GM18909 (cell line): Measurements from ENCODE around the gene GZMM.

Source experiments
- ATAC-seq: cut with Tn5 transposase; IDR thresholded peaks from one replicate; pipeline ENCODE4 v1.9.1; 2021; ENCODE audit warnings: mild to moderate bottlenecking; ENCODE audit not compliant: unreplicated experiment, poor library complexity

The GZMM gene

DNA sequence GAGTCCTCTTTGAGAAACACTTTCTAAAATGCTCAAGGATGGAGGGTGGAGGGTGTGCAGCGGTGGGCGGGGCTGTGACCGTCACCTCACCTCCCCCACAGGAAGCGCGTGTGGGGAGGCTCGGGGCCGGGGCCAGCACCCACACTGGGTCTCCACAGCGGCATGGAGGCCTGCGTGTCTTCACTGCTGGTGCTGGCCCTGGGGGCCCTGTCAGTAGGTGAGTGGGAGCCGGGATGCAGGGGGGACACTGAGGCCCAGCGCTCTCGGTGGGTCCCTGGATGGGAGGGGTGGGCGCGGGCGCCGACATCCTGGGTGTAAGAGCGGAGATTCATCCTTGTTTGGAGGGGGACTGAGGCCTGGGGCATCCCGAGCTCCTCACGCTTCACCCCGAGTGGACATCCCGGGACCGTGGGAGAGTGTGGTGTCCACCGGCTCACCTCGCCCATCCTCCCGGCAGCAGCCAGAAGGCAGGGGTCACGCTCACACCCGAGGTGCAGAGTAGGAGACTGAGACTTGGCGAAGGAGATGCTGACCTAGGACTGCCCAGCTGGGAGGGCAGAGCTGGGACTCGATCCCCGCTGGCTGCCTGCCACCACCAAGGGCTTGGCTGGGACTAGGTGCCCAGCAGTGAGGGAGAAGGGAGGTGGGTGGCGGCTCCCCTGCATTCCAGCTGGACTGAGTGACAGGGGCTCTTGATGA, at the start of gene GZMM:
TSS of gene GZMM (plus strand) at position 144 of the 699 bp plus-strand sequence. CDS start at position 163, 19 bp downstream.
- no peak for ATAC-seq

DNA sequence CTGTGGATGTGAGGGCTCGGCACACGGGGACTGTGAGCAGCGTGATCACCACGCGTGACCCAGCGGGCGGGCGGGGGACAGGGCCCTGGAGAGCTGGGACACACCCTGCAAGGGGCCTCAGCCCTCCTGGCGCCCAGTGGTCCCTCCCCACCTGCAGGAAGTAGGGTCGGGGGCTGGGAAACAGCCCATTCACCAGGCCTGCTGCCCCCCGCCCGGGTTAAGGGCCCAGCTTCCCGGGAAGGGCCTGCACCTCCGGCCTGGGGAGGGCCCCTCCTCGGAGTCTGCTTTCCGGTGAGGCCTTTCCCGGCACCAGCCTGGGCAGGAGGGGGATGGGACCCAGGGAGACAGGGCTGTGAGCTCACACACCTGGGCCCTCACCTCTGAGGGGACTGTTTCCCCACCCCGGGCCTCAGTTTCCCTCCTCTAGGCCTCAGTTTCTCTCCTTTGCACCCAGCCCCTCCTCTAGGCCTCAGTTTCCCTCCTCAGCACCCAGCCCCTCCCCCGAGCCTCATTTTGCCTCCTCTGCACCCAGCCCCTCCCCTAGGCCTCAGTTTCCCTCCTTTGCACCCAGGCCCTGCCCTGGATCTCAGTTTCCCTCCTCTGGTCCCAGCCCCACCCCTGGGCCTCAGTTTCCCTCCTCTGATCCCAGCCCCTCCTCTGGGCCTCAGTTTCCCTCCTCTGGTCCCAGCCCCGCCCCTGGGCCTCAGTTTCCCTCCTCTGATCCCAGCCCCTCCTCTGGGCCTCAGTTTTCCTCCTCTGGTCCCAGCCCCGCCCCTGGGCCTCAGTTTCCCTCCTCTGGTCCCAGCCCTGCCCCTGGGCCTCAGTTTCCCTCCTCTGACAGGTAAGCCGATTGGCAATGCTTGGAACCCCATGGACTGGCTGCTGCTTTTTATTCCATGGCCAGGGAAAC, 49.4 kb upstream of the GZMM start:
- ATAC-seq, result no peak

DNA sequence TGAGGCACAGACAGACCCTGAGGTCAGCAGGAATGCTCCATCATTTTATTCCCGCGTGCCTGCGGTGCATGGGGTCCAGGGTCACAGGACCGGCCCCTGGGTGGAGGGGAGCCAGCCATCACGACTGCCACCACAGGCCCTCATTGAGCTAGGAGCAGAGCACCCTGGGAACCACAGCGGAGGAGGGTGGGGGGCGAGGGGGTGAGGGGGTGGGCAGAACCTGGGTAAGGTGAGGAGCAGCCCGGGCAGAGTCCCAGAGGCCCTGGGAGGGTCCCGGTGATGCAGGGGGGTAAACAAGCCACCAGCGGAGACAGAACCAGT, 48.8 kb upstream of the GZMM start:
- ATAC-seq, result no peak

DNA sequence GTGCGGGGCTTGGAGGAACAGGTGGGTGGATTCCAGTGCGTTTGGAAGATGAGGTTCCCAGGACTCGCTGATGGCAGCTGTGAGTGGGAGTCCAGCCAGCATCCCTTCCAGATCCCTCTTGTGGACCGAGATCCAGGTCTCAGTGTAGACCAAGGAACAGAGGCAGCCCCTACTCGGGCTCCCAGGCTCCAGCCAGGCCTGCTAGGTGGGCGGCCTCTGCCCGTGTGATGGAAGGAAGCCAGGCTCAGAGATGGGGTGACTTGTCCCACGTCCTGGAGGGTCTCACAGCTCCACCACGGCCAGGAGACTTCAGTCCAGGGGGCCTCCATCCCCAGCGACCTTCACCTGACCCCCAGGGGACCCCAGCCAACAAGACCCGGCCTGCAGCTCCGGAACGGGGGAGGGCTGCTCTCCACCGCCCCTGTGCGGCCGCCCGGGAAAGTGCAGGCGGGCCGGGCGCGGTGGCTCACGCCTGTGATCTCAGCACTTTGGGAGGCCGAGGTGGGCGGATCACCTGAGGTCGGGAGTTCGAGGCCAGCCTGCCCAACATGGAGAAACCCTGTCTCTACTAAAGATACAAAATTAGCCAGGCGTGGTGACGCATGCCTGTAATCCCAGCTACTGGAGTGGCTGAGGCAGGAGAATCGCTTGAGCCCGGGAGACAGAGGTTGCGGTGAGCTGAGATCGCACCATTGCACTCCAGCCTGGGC, 48.3 kb upstream of the GZMM start:
- ATAC-seq, result no peak

DNA sequence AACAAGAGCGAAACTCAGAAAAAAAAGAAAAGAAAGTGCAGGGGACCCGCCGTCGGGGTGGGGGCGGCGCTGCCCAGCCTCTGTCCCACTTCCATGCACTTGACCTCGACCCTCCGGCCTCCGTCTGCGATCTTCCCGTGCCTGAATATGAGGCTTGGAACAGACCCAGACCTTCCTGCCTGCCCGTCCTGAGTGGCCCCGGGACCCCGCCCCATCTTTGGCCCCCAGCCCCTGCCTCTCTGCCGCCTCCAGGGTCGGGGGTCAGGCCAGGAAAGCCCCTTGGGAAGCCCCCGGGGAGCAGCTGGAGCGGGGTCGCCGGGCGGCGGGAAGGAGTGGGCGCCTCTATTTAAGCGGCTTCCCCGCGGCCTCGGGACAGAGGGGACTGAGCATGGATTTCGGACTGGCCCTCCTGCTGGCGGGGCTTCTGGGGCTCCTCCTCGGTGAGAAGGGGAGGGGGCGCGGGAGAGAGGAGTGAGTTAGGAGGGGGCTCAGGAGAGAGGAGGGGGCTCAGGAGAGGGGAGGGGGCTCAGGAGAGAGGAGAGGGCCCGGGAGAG, 47.7 kb upstream of the GZMM start, which contains the start of gene MADCAM1:
TSS of gene MADCAM1 (plus strand) at position 375 of the 554 bp plus-strand sequence. CDS start at position 389, 14 bp downstream.
- ATAC-seq, result no peak

DNA sequence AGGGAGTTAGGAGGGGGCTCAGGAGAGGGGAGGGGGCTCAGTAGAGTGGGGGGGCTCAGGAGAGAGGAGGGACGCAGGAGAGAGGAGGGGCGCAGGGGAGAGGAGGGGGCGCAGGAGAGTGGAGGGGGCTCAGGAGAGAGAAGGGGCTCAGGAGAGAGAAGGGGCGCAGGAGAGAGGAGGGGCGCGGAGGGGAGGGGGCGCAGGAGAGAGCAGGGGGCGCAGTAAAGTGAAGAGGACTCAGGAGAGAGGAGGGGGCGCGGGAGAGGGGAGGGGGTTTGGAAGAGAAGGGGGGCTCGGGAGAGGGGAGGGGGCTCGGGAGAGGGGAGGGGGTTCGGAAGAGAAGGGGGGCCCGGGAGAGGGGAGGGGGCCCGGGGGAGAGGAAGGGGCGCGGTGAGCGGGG, 46.9 kb upstream of the GZMM start:
- no peak for ATAC-seq

DNA sequence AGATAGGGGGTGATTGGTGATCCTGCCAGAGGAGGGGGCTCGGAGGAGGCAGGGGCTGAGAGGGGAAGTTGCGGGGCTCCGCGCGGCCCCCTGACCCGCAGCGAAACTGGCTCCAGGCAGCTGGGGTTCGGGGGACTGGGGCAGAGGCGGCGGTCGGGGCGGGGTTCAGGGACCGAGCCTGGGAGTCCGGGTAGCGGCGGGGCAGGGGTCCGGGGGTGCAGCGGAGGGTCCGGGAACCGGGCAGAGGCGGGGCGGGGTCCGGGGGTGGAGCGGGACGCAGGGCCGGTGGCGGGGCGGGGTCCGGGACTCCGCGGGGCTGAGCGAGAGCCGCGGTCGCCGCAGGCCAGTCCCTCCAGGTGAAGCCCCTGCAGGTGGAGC, 46.4 kb upstream of the GZMM start:
- ATAC-seq, result no peak

DNA sequence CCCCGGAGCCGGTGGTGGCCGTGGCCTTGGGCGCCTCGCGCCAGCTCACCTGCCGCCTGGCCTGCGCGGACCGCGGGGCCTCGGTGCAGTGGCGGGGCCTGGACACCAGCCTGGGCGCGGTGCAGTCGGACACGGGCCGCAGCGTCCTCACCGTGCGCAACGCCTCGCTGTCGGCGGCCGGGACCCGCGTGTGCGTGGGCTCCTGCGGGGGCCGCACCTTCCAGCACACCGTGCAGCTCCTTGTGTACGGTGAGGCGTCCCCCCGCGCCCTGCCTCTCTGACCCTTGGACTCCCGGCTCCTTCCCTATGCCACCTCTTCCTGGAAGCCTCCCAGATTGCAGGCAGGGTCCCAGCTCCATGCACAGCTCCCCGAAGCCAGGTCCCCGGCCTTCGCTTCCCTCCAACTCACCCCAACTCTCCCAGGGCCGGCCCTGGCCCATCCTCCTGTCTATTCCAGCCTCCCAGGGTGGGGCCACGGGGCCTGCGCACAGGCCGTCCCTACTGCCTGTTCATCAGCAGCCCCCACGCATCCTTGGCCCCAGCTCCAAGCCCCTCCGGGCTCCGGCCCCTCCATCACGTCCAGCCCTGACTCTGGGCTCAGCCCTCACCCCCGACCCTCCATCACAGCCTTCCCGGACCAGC, 45.9 kb upstream of the GZMM start:
- no peak for ATAC-seq

DNA sequence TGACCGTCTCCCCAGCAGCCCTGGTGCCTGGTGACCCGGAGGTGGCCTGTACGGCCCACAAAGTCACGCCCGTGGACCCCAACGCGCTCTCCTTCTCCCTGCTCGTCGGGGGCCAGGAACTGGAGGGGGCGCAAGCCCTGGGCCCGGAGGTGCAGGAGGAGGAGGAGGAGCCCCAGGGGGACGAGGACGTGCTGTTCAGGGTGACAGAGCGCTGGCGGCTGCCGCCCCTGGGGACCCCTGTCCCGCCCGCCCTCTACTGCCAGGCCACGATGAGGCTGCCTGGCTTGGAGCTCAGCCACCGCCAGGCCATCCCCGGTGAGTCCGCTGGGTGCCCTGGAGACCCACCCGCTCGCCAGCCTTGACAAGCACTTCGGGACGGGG, 45.4 kb upstream of the GZMM start:
- no peak for ATAC-seq

DNA sequence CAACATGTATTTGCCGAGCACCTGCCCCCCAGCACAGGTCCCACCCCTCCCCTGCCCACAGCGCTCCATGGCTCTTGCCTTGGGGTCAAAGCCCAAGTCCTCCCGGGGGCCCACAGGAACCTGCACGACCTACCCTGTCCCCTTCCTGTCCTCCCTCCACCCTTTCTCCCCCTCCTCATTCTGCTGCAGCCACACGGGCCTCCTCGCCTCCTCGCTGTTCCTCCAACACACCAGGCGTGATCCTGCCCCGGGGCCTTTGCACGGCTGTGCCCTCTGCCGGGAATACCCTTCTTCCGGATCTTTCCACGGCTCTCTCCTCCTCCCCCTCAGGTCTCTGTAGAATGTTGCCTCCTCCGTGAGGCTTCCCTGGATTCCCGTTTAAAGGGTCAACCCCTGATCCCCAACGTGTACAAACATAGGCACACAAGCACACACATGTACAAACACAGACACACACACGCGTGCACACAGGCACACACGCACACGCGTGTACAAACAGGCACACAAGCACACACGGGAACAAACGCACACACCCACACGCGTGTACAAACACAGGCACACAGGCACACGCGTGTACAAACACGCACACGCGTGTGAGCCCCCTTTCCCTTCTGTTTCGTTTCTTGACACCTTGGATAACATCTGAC, 44.8 kb upstream of the GZMM start:
- no peak for ATAC-seq

DNA sequence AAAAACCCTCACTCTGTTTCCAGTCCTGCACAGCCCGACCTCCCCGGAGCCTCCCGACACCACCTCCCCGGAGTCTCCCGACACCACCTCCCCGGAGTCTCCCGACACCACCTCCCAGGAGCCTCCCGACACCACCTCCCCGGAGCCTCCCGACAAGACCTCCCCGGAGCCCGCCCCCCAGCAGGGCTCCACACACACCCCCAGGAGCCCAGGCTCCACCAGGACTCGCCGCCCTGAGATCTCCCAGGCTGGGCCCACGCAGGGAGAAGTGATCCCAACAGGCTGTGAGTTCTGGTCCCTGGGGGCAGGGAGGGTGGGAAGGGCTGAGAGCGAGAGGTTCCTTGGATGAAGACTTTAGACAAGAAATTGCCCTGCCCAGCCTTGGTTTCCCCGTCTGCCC, 42.2 kb upstream of the GZMM start:
- no peak for ATAC-seq

DNA sequence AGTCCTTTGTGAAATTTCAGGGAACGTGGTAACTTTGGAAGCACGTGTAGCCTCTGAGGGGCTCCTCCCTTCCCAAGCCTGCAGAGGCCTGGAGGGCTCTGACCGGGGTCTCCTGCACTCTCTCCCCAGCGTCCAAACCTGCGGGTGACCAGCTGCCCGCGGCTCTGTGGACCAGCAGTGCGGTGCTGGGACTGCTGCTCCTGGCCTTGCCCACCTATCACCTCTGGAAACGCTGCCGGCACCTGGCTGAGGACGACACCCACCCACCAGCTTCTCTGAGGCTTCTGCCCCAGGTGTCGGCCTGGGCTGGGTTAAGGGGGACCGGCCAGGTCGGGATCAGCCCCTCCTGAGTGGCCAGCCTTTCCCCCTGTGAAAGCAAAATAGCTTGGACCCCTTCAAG, 39.2 kb upstream of the GZMM start:
- ATAC-seq, result no peak

DNA sequence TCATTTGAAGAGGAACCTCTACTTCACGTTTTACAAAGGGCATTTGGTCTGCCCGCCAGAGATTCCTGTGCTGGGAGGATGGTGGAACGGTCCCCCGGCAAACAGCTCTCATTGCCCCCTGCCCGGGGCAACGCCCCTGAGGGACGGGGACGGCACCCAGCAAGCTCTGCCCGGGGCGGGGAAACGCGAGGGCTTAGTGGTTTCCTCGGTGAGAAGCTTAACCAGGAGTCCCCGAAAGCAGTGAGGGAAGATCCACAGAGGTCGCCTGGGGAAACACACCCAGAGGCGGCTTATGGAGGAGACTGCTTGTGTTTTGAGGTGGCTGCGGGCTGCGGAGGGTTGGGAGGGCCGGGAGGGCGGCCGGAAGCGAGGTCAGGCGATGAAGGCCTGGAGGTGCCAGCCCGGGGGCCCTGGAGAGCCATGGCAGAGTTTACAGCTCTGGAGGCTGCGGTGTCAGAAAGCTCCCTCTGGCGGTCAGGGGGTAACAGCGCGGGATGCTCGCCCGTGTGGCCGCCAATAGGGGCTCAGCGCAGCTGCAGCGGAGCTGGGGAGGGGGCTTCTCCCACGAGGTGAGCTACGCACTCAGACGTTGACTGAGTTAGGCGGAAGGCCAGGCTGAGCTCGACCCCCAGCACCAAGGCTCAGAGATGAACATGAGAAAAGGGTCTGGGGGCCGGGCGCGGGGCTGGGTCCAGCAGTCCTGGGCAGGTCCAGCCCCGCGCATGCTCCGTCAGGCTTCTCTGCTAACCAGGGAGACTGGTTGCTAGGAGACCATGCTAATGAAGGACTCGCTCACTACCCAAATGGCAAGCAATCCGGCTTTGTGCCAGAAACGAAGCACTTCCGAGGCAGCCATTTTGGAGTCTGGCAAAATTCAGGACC, 37.2 kb upstream of the GZMM start:
- ATAC-seq, result peak; percentile 65

DNA sequence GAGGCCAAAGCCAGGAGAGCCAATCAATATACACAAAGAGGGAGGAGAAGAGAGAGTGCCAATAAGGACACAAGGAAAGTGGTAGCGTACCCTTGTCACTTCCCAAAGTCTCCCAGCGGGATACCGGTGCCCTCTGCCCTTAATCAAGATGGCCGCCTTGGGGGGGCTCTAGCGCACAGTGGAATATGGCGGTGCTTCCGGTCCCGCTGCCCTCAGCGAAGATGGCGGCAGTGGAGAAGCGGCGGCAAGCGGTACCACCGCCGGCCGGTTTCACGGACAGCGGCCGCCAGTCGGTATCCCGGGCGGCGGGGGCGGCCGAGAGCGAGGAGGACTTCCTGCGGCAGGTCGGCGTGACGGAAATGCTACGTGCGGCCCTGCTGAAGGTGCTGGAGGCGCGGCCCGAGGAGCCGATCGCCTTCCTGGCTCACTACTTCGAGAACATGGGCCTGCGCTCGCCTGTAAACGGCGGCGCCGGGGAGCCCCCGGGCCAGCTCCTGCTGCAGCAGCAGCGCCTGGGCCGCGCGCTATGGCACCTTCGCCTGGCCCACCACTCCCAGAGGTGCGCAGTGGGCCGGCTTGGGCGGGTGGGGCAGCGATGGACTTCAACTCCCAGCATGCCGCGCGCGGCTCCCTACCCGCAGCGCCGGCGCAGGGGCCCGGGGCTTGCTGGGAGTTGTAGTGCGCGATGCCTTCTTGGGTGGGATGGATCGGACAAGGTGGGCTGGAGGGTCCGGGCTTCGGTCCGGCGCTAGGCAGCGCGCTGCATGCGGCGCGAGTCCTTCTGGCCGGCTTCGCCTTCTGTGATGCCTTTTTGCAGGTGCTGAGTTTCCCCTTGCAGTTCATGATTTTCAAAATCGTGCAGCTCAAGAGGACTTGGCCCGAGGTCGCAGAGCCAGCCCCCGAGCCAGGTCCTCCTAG, 36.3 kb upstream of the GZMM start, which contains the start of gene TPGS1:
TSS of gene TPGS1 (plus strand) at position 212 of the 918 bp plus-strand sequence. CDS start at position 222, 10 bp downstream.
- peak; percentile 59 for ATAC-seq

DNA sequence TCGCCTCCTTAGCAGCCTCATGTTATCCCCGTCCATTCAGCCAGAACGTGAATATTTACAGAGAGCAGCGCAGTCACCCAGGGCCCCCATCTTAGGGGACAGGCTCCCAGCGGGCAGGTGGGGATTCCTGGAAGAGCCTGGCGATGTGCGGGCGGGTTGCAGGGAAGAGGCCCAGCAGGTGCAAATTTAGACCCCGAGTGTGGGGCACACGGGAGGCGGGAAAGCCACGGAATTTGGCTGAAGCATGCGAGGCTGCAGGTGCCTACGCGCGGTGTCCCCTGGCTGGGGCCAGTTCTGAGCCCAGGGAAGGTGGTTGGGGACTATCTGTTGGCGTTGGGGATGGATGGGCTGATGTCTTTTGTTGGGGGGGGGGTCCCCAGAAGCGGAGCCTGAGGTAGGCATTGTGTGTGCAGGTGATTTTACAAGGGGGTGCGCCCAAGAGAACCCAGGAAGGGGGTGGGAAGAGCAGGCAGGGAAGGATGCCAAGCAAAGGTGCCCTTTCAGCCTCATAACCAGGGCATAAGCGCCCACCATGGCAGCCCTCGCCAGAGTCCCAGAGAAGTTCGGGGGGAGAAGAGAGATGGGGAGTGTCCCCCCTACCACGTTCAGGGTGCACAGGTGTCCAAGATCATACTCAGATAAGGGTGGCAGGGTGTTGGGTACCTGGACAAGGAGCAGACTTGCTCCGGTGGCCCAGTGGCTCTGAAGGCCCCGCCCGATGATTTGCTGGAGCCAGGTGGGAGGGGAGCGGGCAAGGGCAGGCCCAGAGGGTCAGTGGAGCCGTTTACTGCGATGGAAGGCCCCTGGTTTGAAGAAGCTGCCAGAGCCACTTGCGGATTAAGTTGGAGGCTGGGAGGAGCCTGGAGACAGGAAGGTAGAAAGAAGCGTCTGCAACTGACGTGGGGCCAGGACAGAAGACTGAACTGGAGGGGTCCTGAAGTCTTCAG, 35.4 kb upstream of the GZMM start:
- no peak for ATAC-seq

DNA sequence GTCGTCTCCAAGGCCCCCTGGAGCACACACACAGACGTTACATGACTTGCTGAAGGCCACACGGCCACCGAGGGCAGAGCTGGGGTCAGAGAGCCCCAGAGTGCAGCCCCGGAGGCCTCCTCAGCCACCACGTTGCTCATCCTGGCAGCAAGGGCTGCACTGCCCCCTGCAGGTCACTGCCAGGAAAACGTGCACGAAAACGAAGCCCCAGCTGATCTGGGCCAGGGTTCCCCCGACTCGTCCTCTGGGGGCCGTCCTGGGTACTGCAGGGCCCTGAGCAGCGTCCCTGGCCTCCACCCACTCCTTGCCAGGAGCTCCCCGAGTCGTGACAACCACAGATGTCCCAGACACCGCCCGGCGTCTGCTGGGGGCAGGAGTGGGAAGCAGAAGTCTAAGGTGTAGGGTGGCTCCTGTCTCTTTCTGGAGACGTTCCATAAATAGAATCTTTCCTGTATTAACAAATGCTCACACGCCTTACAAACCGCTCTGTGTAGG, 33.2 kb upstream of the GZMM start:
- ATAC-seq, result peak; percentile 38
